T-helper 1 cell treated with Interleukin-12 subunit alpha and Interleukin-12 subunit beta and Interleukin-4 antibody, amounts not matched to agents 30 ng/mL and 1 ng/mL, for 36 hours (primary cell): ENCODE measurements around the gene PROM2. TPM values are rescaled to one million over a fixed set of nuclear protein-coding genes. Genes with fewer than 3 reads are reported as not detected.

ENCODE experiments used
- total RNA-seq: library from RNA; stranded (reverse); gene quantifications from 2 replicates; pipeline ENCODE4 v1.2.3, GENCODE V29; 2022

PROM2 gene
- total RNA-seq, 1 donor from 2014 or later = 1.4 TPM

Other genes with a start within 250 kb of the PROM2 start
- gene MAL, start 248.7 kb upstream of the PROM2 start, total RNA-seq = 791 and 797 TPM in 2 replicates
- 68.8 and 76.8 TPM in 2 replicates for gene MRPS5, start 152.6 kb upstream of the PROM2 start, total RNA-seq
- 9.5 and 10.3 TPM in 2 replicates for gene ZNF514, start 114.6 kb upstream of the PROM2 start, total RNA-seq
- gene ZNF2, start 108.6 kb upstream of the PROM2 start, total RNA-seq = 4.1 and 4.2 TPM in 2 replicates
- 3.2 and 3.9 TPM in 2 replicates for gene ZNF892, start 66.9 kb upstream of the PROM2 start, total RNA-seq
- not detected in 2 replicates for gene KCNIP3, start 22.9 kb downstream of the PROM2 start, total RNA-seq
- 27.9 and 31.6 TPM in 2 replicates for gene FAHD2A, start 128.3 kb downstream of the PROM2 start, total RNA-seq
- not detected in 2 replicates for gene TRIM43B, start 210.3 kb downstream of the PROM2 start, total RNA-seq